Liver (tissue), 9 donors: ENCODE measurements around the gene ARHGAP1. TPM values are rescaled to one million over a fixed set of nuclear protein-coding genes. Genes with fewer than 3 reads are reported as not detected.

Source experiments
- DNase-seq: peaks from one replicate; pipeline ENCODE4 v3.0.0-alpha.2; 2017; ENCODE audit warnings: low spot score
- H3K27ac ChIP-seq, 2 donors: one replicate each; pipeline ENCODE4 v1.7.0; 2013; ENCODE audit warnings: inconsistent platforms in 2 of 2, low read length in 2 of 2, control low read depth in 1 of 2, low read depth in 1 of 2, mild to moderate bottlenecking in 1 of 2
- H3K27me3 ChIP-seq, 4 donors: one replicate each; pipeline versions ENCODE4 v1.6.1 to v1.7.0; 2013; ENCODE audit warnings: low read length in 3 of 4, inconsistent platforms in 1 of 4, mild to moderate bottlenecking in 1 of 4, moderate library complexity in 1 of 4; ENCODE audit not compliant: control insufficient read depth in 4 of 4, insufficient read depth in 4 of 4
- H3K36me3 ChIP-seq, 4 donors: one replicate each; pipeline versions ENCODE4 v1.6.1 to v1.7.0; 2013; ENCODE audit warnings: low read length in 3 of 4, mild to moderate bottlenecking in 3 of 4, low read depth in 1 of 4, moderate library complexity in 1 of 4; ENCODE audit not compliant: control insufficient read depth in 4 of 4, insufficient read depth in 3 of 4
- H3K4me1 ChIP-seq, 4 donors: one replicate each; pipeline versions ENCODE4 v1.6.1 to v1.7.0; 2013; ENCODE audit warnings: low read length in 3 of 4, mild to moderate bottlenecking in 3 of 4, moderate library complexity in 1 of 4; ENCODE audit not compliant: control insufficient read depth in 4 of 4, insufficient read depth in 4 of 4
- H3K4me3 ChIP-seq, 3 donors: one replicate each; pipeline versions ENCODE4 v1.6.1 to v1.7.0; 2013; ENCODE audit warnings: low read length in 3 of 3, control low read depth in 1 of 3, low read depth in 1 of 3, mild to moderate bottlenecking in 1 of 3
- H3K9ac ChIP-seq, 2 donors: one replicate each; pipeline ENCODE4 v1.7.0; 2013; ENCODE audit warnings: low read length in 2 of 2, mild to moderate bottlenecking in 2 of 2, moderate library complexity in 2 of 2, control low read depth in 1 of 2, low read depth in 1 of 2
- H3K9me3 ChIP-seq, 4 donors: one replicate each; pipeline versions ENCODE4 v1.6.1 to v1.7.0; 2013; ENCODE audit warnings: low read length in 3 of 4; ENCODE audit not compliant: control insufficient read depth in 4 of 4
- FOXA1 ChIP-seq: IDR thresholded peaks from 2 replicates; pipeline ENCODE4 v1.6.1; 2016; ENCODE audit warnings: antibody characterized with exemption
- FOXA2 ChIP-seq: IDR thresholded peaks from 2 replicates; pipeline ENCODE4 v1.6.1; 2016; ENCODE audit warnings: antibody characterized with exemption
- GABPA ChIP-seq, 2 donors: IDR thresholded peaks in 1 of 2; conservative IDR thresholded peaks in 1 of 2; 2 replicates each; pipeline ENCODE4 v1.6.1; 2016; ENCODE audit warnings: antibody characterized with exemption in 2 of 2, mild to moderate bottlenecking in 1 of 2, moderate library complexity in 1 of 2
- HNF4A ChIP-seq, 2 donors: conservative IDR thresholded peaks; 2 replicates each; pipeline ENCODE4 v1.6.1; 2016; ENCODE audit warnings: antibody characterized with exemption in 2 of 2, mild to moderate bottlenecking in 2 of 2
- HNF4G ChIP-seq: IDR thresholded peaks from 2 replicates; pipeline ENCODE4 v1.6.1; 2016; ENCODE audit warnings: antibody characterized with exemption
- JUND ChIP-seq, 2 donors: IDR thresholded peaks; 2 replicates each; pipeline ENCODE4 v1.6.1; 2016; ENCODE audit warnings: antibody characterized with exemption in 2 of 2
- NR2F2 ChIP-seq: IDR thresholded peaks from 2 replicates; pipeline ENCODE4 v1.6.1; 2016; ENCODE audit warnings: antibody characterized with exemption
- RXRA ChIP-seq, 2 donors: IDR thresholded peaks; 2 replicates each; pipeline ENCODE4 v1.6.1; 2017 to 2018; ENCODE audit warnings: antibody characterized with exemption in 2 of 2, mild to moderate bottlenecking in 1 of 2
- SP1 ChIP-seq: IDR thresholded peaks from 2 replicates; pipeline ENCODE4 v1.6.1; 2018; ENCODE audit warnings: antibody characterized with exemption, mild to moderate bottlenecking
- TAF1 ChIP-seq: conservative IDR thresholded peaks from 2 replicates; pipeline ENCODE4 v1.6.1; 2016; ENCODE audit warnings: antibody characterized with exemption, mild to moderate bottlenecking
- YY1 ChIP-seq: IDR thresholded peaks from 2 replicates; pipeline ENCODE4 v1.6.1; 2016; ENCODE audit warnings: antibody characterized with exemption, mild to moderate bottlenecking
- WGBS: extraction: QIAGEN DNeasy Blood & Tissue Kit; methylation state at CpG from one replicate; pipeline ENCODE4 v1.1.7; 2013; 5-methylcytosine and 5-hydroxymethylcytosine counted together
- polyA plus RNA-seq, 2 donors: library from polyadenylated mRNA; stranded (reverse) in 1 of 2; unstranded in 1 of 2; fragments of 200-250 nt in 1 of 2; fragments of >200 nt in 1 of 2; fragmentation: Nextera tagmentation in 1 of 2; extraction: Ambion mirVana in 1 of 2; gene quantifications; one replicate each; pipeline versions ENCODE4 v1.2.1 to v1.2.3, GENCODE V29; 2013 to 2015
- total RNA-seq, 2 donors: library from RNA; depleted of rRNA; stranded (reverse); fragments of >200 nt; gene quantifications; one replicate each; pipeline ENCODE4 v1.2.3, GENCODE V29; 2014
- TF ChIP-seq, protein P1 (sequence below): IDR thresholded peaks from 2 replicates; pipeline ENCODE4 v1.6.1; 2016; ENCODE audit warnings: antibody characterized with exemption, mild to moderate bottlenecking
- TF ChIP-seq, protein P2 (sequence below): fragments of 150-350 bp; IDR thresholded peaks from 2 replicates; pipeline ENCODE4 v1.5.1; 2017; ENCODE audit warnings: improper control_type of control experiment, low read depth, low read length; ENCODE audit not compliant: missing input control
- TF ChIP-seq, protein P3 (sequence below): IDR thresholded peaks from 2 replicates; pipeline ENCODE4 v1.6.1; 2016; ENCODE audit warnings: antibody characterized with exemption
- donor health status: healthy.
- donor health status: healthy.
- donor health status: healthy.
- donor health status: healthy.
- donor health status: healthy.

ARHGAP1 gene
- total and polyA plus RNA-seq, 4 donors, result 10.9 to 21.9 (median 20.1) TPM

DNA sequence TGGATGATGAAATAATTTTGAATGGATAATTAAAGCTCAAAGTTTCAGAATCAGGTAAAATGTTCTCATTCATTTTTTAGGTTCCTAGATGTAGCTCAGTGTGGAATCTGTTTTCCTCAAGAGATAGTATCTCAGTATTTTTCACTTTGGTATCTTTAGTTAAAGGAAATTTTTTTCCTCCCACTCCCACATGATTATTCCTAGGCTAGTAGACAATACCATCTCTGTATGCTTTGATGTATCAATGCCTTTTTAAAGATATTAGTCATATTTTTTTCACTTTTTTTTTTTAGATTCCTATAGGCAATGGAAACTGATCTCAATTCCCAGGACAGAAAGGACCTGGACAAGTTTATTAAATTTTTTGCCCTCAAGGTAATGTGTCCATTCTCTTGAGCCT lies 56.4 kb downstream of the ARHGAP1 start (continued):
- TF ChIP-seq, protein P1, sequence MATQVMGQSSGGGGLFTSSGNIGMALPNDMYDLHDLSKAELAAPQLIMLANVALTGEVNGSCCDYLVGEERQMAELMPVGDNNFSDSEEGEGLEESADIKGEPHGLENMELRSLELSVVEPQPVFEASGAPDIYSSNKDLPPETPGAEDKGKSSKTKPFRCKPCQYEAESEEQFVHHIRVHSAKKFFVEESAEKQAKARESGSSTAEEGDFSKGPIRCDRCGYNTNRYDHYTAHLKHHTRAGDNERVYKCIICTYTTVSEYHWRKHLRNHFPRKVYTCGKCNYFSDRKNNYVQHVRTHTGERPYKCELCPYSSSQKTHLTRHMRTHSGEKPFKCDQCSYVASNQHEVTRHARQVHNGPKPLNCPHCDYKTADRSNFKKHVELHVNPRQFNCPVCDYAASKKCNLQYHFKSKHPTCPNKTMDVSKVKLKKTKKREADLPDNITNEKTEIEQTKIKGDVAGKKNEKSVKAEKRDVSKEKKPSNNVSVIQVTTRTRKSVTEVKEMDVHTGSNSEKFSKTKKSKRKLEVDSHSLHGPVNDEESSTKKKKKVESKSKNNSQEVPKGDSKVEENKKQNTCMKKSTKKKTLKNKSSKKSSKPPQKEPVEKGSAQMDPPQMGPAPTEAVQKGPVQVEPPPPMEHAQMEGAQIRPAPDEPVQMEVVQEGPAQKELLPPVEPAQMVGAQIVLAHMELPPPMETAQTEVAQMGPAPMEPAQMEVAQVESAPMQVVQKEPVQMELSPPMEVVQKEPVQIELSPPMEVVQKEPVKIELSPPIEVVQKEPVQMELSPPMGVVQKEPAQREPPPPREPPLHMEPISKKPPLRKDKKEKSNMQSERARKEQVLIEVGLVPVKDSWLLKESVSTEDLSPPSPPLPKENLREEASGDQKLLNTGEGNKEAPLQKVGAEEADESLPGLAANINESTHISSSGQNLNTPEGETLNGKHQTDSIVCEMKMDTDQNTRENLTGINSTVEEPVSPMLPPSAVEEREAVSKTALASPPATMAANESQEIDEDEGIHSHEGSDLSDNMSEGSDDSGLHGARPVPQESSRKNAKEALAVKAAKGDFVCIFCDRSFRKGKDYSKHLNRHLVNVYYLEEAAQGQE, result no peak
- TF ChIP-seq, protein P2, sequence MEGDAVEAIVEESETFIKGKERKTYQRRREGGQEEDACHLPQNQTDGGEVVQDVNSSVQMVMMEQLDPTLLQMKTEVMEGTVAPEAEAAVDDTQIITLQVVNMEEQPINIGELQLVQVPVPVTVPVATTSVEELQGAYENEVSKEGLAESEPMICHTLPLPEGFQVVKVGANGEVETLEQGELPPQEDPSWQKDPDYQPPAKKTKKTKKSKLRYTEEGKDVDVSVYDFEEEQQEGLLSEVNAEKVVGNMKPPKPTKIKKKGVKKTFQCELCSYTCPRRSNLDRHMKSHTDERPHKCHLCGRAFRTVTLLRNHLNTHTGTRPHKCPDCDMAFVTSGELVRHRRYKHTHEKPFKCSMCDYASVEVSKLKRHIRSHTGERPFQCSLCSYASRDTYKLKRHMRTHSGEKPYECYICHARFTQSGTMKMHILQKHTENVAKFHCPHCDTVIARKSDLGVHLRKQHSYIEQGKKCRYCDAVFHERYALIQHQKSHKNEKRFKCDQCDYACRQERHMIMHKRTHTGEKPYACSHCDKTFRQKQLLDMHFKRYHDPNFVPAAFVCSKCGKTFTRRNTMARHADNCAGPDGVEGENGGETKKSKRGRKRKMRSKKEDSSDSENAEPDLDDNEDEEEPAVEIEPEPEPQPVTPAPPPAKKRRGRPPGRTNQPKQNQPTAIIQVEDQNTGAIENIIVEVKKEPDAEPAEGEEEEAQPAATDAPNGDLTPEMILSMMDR, result no peak
- TF ChIP-seq FOXA2 (no peak), SP1 (no peak), FOXA1 (no peak), TAF1 (no peak), HNF4G (no peak), YY1 (no peak)
- TF ChIP-seq, protein P3, sequence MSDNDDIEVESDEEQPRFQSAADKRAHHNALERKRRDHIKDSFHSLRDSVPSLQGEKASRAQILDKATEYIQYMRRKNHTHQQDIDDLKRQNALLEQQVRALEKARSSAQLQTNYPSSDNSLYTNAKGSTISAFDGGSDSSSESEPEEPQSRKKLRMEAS, result no peak

DNA sequence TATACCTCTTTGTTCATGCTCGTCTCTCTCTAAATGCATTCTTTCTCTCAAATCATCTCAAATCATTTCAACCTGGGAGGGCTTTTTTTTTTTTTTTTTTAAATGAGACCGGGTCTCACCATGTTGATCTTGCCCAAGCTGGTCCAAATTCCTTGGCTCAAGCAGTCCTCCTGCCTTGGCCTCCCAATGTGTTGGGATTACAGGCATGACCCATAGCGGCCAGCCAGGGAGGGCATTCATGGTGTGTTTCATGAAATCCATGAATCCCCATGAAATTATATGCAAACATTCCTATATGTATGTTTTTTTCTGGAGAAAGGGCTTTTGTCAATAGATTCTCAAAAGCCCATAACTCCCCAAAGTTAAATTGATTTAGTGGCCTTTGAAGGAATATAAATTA lies 56.9 kb downstream of the ARHGAP1 start:
- WGBS, result 100% methylated on average over 3 of the region's 3 CpGs
- TF ChIP-seq, protein P1, result no peak
- TF ChIP-seq SP1 (no peak), RXRA (IDR thresholded peaks at IDR 0.05) (no peak), FOXA1 (no peak), GABPA (IDR thresholded peaks at IDR 0.05 in 1 of 2, conservative IDR thresholded peaks at IDR 0.05 in 1 of 2) (no peak), NR2F2 (no peak), HNF4A (conservative IDR thresholded peaks at IDR 0.05) (no peak), HNF4G (no peak), FOXA2 (no peak), JUND (IDR thresholded peaks at IDR 0.05) (no peak)
- TF ChIP-seq, protein P3, result no peak
- H3K27me3 ChIP-seq, result no peaks in the 10 kb centered on the region
- peaks cover 3 to 13% (median 10%) of the 10 kb centered on the region in 4 donors for H3K4me1 ChIP-seq
- peaks cover 6 to 28% (median 16%) of the 10 kb centered on the region in 4 donors for H3K36me3 ChIP-seq
- H3K27ac ChIP-seq, result no peak overlapping the region
- no peaks in the 10 kb centered on the region for H3K9me3 ChIP-seq
- no peak overlapping the region for H3K4me3 ChIP-seq
- no peak overlapping the region for H3K9ac ChIP-seq
- DNase-seq, result no peak
